Fibroblast of upper back skin (primary cell): Measurements from ENCODE around the gene NUP107.
"Not testable (repeated sequence)": the region's sequence is repeated elsewhere in the genome, so short reads cannot be mapped to it uniquely, and the experiment has no call there.

Source experiments
- DNase-seq: peaks from one replicate; pipeline ENCODE4 v3.0.0-alpha.2; 2013

NUP107 gene

DNA sequence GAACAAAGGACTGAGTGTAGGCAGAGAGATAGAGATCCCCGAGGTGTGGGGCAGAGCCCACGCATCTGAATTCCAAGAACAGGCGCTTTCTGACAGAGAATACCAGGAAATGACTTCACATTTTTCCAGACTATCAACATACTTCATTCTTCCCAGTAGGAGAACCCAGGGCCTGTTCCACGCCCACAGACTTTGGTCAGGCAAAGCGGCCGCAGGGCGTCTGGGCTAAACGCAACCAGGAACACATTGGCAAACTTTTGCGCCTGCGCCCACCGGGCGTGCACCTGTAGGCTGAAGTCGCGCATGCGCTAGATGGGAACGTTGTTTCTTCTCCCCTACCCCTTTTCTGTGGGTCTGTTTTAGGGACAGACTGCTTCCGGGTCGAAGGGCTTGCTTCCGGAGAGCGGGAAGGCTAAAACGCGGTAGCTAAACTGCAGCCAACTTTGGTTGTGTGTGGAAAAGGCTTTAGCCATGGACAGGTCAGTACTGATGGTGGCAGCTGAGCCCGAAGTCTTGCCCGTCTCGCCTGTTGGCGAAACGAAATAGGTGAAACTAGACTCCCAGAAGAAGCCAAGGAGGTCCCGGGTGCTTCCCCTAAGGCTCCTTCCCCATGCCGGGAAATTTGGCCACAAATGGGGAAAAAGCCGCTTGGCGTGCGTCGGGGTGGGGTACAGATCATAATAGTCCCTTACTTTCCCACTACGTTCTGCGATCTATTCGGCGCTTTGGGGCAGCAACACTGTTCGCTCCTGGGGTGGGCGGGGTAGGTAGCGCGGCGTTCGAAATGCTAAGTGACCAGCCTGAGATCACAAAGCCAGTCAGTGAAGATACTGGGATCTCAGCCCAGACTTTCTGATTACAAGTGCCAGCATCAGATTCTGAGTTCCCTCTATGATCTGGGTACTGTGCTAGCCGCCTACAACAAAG lies at the start of gene NUP107:
Gene NUP107 (plus strand): TSS at position 384 of the 927 bp plus-strand sequence. CDS start 88 bp downstream, at position 472.
- DNase-seq = peak; percentile 99

DNA sequence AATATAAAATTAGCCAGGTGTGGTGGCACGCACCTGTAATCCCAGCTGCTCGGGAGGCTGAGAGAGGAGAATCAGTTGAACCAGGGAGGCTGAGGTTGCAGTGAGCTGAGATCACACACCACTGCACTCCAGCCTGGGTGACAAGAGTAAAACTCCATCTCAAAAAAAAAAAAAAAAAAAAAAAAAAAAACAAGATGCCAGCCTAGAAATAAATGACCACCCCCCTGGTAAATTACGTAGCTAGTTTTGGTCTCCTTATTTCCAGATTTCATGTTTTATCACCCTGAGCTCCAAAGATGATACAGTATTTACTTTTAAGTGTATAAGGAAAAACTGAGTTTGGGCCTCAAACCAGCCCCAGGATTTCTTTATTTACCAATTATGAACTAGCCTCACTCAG lies 49.3 kb upstream of the NUP107 start:
- not testable (repeated sequence) for DNase-seq

DNA sequence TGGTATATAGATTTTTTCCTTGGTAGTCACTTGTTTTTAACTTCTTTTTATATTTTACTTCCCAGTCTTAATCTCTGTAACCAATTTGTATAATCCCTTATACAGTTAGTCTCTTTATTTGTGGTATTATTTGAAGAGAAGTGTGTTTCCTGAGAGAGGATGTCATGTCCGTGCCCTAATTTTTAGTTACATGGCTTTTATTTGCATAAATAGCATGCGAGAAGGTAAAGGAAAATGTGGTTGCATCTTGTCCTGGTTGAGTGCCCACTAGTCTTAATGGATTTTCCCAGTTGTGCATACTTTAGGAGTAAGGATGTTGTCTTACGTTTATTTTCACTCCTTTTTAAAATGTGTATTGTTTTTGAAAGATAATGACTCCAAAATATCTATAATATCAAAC lies 48.6 kb upstream of the NUP107 start:
- DNase-seq = no peak

DNA sequence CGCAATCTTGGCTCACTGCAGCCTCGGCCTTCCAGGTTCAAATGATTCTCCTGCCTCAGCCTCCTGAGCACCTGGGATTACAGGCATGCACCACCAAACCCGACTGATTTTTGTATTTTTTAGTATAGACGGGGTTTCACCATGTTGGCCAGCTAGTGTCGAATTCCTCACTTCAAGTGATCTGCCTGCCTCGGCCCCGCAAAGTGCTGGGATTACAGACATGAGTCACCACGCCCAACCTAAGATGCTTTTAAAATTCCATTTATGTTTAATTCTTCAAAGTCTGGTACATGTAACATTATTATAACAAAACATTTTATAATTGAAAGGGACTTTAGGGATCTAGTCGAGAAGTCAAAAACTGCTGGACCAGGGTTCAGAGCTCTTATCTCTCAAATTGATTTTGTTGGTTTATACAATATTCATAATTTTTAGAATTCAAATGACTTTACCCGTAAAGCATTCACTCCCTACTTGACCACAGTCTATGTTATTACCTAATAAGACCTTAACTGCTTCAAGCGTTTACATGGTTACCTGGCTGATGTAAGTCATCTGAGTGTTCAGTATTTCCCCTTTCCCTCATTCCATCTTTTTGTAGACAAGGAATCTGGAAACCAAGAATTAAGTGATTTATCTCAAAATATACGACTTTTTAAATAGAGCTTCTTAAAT lies 47.9 kb upstream of the NUP107 start:
- DNase-seq = peak; percentile 25

DNA sequence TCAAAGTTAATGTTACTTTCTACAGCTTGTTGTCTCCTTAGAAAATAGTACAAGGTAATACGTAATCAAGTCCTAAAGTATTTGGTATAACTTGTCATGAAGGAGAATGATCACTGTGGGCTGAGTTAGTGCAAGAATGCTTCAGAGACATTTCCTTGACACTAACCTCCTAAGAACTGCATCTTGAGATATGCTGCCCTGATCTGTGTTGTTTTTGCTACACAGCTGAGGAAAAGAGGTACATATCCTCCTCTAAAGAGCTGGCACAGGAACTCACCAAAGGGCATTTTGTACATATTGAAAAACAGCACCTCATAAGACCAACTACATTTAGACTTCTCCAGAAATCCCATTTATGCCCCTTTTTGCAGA lies 47.4 kb upstream of the NUP107 start:
- no peak for DNase-seq

DNA sequence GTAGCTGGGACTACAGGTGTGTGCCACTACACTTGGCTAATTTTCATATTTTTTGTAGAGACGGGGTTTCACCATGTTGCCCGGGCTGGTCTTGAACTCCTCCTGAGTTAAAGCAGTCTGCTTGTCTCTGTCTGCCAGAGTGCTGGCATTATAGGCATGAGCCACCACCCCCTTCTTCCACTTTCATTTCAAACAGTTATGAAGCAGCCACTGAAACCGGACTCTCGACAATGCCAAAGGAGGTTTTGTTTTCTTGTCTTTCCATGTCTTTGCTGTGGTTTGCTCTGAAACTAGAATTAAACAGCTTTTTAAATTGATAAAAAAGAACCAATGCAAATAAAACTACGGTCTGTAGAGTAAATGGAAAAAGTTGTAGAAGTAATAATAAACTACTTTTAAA lies 45.6 kb upstream of the NUP107 start:
- no peak for DNase-seq

DNA sequence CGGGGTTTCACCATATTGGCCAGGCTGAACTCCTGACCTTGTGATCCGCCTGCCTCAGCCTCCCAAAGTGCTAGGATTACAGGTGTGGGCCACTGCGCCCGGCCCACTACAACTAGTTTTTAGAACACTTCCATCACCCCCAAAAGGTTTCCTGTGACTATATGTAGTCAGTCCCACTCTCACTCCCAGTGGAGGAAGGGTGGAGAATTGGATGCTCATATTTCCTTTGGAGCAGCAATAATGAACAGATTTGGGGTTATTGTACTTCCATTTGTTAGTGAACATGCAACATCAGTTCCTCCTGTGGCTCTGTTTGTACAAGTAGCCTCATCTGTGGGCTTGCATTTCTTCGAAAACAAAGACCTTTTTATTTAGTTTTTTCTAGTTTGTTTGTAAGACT lies 40.3 kb upstream of the NUP107 start:
- no peak for DNase-seq

DNA sequence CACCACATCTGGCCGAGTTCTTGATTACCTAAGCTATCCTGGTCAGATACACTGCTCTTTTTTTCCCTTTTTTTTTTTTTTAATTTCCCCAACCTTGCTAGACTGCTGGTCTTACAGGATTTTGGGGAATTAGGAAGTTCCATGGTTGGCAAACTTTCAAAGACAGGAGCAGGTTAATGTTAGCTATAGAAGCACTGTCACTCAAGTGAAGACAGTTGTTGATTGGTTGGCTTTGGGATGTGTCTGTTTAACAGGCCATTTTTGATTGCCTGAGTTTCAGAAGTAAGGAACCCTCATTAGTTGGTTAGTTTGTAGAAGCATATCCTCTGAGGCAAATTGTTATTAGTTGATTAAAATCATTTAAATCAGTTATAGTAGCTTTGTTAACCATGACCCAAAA lies 39.3 kb upstream of the NUP107 start:
- no peak for DNase-seq

DNA sequence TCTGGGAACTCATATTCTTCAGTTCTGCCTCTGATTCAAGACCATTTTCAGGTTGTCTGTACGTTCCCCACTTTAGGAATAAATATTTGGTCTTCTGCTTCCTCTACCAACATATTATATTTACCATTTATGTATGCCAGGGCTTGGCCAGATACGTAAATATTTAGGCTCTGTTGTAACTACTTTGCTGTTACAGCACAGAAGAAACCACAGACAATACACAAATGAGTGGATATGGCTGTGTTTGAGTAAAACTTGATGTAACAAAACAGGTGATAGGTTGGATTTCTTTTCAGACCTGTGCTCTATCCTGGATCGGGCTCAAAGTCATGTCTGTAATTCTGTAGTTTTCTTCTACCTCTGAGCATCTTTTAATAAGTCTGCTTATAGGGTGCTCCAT lies 38.6 kb upstream of the NUP107 start:
- DNase-seq = no peak

DNA sequence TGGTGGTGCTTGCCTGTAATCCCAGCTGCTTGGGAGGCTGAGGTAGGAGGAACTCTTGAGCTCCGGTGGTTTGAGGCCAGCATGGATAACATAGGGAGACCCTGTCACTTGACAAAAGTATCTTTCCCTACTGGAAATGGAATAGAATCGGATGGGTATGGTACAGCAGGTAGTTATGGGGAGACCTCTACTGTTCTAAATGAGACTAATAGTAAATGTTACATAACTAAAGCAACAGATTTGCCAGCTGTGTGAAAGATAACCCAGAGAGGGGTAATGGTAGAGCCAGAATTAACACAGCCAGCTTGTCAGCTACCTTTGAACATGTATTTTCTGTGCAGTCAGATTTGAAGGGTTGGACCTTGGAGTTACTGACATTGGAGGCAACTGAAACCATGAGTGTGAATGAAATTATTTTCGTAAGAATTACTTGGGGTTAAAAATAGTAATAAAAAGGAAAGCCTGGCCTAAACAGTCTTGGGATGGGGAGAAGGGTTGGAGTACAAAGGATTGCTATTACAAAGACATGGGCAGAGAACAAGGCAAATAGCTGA lies 21.7 kb upstream of the NUP107 start:
- DNase-seq = no peak

DNA sequence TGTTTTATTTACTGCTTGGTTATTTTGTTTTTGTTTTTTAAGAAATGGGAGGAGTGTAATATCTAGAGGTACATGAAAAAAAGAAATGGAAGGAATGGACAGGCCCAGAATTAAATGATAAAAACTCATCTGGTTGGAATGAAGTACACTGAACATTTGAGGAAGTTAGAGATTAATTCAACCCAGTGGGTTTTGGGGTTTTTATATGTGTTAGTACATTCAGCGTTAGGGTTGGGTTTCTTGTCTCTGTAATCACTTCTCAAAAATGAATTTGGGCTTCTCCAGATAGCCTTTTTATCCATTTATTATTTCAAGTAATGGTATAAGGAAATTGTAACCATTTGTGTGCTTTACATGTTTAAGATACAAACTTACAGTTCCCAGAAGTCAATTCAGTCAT lies 19.5 kb upstream of the NUP107 start:
- no peak for DNase-seq

DNA sequence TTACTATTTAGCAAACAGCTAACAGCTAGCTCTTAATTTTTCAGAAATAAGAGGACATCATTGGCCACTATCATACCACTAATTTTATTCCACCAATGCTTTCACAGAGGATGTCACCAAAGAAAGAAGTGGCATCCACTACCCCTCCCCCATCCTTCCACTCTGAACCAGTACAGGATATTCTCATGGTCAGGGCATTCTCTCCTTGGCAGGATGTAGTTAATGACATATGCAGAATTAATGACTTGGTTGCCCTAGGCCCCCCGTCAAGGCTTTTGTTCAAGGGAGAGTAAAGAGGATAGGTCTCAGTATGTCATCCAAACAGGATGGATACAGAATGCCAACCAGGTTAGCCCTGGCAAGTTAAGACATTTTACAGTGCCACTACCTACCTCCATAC lies 18.9 kb upstream of the NUP107 start:
- DNase-seq = no peak

DNA sequence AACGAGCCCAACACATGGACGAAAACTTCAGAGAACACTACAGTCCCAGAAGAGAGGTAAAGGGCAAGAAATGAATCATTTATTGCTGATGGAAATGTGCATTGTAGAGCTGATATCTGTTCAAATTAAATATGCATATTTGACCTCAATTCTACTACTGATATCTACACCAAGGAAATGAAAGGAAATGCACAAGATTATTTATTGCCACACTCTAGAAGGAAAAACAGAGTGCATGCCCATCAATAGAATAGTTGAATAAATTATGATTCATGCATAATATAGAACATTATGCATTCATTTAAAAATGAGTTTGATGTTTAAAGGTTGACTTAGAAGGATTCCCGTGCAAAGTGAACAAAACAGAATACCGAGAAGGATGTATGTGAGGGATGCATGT lies 15.6 kb upstream of the NUP107 start:
- no peak for DNase-seq

DNA sequence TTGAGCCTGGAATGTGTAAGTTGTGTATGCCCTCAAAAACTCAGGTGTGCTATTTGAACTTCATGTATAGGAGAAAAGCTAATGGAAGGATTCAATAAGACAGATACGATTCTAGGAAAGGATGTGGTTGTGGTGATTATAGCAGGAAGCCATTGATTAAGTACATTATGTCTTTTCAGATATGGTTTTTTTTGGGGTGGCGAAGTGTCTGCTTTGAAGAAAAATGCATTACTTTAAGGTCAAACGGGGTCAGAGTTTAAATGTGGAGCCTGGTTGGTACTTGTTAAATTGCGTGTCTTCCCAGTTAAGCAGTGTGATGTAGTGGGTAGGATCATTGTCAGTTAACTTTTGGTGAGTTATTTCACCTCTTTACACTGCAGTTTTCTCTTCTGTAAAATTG lies 13.0 kb upstream of the NUP107 start:
- no peak for DNase-seq

DNA sequence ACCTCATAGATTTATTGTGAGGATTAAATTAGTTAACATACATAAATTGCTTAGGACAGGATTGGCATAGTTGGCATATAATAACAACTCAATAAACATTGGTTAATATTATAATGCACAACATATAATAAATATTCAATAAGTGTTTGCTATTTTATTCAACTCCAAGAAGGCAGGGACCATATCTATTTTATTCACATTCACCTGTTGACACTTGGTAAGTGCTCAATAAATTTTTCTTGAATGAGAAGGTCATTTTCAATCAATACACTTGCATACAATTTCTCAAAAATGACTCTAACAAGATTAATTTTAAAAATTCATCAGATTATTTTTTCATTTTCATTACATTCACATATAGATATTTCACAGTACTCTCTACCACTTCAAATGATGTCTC lies 12.4 kb upstream of the NUP107 start:
- no peak for DNase-seq

DNA sequence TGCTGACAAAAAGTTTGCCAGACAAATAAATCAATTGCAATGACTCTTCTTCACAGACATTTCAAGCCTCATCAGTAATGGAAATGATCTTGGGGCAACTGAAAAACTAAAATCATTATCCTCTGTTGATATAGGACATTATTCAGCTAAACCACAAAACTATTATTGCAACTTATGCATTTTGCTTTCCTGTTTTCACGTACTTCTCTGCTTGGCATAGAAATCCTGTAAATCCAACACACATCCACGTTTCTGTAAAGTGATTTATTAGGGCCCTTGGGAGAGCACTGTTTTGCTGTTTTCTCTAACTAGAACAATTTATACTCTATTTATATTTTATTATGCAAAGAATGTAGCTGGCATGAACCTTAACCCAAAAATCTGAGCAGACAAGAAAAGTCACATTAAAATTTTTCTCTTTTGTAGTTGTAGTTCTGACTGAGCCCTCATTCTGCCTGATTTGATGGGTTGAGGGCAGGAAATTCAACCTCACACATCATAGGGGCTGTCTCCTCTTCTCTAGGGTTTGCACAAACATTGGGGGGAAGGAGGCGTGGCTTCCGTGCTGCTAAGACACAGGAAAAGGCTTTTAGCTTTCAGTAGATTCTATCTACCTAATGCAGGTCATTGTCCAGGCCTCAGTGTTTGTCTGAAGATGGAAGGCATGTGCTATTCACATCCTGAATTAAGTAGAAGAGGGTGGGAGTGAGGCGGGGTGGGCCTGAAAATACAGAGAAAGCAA lies 11.5 kb upstream of the NUP107 start:
- peak; percentile 43 for DNase-seq

DNA sequence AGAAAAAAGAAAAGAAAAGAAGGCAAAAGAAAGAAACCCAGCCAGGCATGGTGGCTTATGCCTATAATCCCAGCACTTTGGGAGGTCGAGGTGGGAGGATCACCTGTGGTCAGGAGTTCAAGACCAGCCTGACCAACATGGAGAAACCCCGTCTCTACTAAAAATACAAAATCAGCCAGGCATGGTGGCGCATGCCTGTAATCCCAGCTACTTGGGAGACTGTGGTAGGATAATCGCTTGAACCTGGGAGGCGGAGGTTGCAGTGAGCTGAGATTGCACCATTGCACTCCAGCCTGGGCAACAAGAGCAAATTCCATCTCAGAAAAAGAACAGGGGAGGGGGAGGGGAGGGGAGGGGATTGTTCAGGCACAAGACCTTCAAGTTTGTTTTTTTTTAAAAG lies 9.9 kb upstream of the NUP107 start:
- DNase-seq = not testable (repeated sequence)

DNA sequence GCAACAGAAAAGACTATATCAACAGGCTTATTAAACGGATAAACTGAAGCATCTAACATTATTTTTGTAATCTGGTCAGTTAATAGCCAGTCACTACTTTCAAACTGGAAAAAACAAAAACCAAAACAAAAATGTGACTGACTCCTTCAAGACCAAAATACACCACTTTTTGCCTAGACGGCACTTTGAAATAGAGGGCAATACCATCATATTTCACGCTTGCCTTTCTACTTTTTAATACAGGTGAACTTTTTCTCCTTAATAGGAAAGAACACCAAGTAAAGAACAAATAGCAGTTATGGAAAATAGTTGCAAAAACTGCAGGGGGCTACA lies 550 bp upstream of the NUP107 start:
- DNase-seq = no peak

DNA sequence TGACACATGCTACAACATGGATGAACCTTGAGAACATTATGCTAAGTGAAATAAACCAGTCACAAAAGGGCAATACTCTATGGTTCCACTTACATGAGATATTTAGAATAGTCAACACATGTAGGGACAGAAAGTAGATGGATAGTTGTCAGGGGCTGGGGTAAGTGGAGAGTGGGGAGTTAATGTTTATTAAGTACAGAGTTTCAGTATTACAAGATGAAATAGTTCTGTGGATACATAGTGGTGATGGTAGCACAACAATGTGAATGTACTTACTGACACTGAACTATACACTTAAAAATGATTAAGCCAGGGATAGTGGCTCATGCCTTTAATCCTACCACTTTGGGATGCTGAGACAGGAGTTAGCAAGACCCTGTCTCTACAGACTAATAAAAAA lies 8.7 kb downstream of the NUP107 start:
- no peak for DNase-seq

DNA sequence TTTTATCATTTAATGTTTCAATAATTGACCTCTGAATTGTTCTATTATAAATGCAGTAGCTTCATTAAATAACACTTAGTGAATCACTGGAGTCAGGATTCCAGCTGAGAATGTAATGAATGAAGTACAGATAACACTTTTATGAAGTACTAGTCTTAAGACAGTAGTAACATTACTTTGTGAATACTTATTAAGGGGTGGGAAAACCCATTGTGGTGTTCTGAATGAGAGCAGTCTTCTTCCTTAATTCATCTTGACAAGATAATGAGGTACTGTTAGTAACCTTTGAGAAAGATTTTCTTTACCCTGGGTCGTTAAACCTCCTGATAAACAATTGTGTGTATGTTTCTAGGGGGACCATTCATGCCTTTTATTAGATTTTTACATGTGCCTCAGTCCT lies 12.7 kb downstream of the NUP107 start:
- DNase-seq = no peak

DNA sequence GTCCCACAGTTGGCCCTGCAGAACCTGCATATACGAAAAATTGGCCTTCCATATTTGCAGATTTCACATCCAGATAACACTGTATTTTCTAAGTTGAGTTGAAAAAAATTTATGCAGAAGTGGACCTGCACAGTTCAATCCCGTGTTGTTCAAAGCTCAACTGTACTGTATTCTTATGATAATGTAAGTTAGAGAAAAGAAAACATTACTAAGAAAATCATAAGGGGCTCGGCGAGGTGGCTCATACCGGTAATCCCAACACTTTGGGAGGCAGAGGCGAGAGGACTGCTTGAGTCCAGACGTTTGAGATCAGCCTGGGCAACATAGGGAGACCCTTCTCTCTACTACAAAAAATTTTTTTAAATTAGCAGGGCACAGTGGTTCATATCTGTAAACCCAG lies 41.0 kb downstream of the NUP107 start:
- no peak for DNase-seq

DNA sequence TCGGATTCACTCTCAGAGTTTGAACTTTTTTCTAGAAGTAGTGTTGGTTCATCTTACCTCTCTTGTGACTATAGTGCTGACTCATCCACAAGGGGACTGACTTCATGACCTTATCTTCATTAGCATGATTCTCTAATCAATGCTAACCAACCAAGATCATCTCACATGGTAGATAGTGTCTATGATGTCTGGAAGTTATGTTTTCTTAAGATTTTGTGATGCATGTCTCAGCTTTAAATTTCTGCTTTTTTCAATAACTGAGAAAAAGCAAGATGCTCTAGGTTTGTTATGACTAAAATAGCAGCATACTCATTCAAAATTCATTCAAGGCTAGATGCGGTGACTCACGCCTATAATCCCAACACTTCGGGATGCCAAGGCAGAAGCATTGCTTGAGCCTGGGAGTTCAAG lies 46.9 kb downstream of the NUP107 start:
- peak; percentile 62 for DNase-seq

DNA sequence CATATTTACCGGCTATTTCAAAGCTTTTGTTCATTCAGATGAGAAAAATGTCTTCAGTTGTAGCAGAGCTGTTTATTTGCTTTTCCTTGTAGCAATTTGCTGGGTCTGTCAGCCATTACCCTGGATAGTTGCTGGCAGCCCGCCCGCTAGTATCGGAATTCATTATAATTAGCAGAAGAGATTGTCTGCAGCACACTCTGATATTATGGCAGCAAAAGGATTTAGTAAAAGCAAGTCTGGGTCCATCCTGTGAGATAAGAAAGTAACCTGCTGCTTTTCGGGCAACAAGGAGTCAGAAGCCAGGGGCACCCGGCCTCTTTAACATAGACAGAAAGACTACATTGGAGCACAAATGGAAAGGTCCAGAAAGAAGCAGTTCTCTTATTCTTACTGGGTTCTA lies 53.1 kb downstream of the NUP107 start:
- DNase-seq = no peak

DNA sequence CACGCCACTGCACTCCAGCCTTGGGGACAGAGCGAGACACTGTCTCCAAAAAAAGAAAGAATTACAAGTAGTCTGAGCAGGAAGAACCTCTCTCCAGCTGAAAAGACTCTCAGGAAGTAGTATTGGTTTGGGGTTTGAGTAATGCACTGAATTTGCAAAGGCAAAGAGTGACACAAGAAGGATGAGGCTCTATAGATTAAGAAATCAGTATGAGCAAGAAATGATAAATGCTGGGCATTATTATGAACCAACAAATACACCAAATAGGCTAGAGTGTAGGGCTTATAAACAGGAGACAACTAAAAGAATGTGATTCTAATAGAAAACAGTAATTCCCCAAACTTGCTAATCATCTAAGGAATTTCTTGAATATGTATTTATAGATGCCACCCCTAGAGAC lies 56.6 kb downstream of the NUP107 start:
- DNase-seq = peak; percentile 1
